HepG2 (cell line): Measurements from ENCODE around the gene SFT2D1. TPM values are rescaled to one million over a fixed set of nuclear protein-coding genes. Genes with fewer than 3 reads are reported as not detected.

Experiments
- CBX2 ChIP-seq, 2 experiments: fragments of 200-600 bp in 1 of 2; sonication (generic); formaldehyde crosslinking in 1 of 2; IDR thresholded peaks; 2 replicates each; pipeline versions ENCODE4 v1.7.0 to v1.8.1; 2018 to 2022; ENCODE audit warnings: low read depth in 2 of 2, low read length in 1 of 2, mild to moderate bottlenecking in 1 of 2, missing genetic modification reagents in 1 of 2
- ETS1 ChIP-seq: sonication (generic); formaldehyde crosslinking; IDR thresholded peaks from 2 replicates; pipeline ENCODE4 v1.4.0; 2020; ENCODE audit warnings: missing genetic modification reagents
- HNF4G ChIP-seq, 2 experiments: sonication (generic) in 1 of 2; formaldehyde crosslinking in 1 of 2; IDR thresholded peaks; 2 replicates each; pipeline versions ENCODE4 v1.4.0 to v1.6.1; 2011 to 2020; ENCODE audit warnings: borderline replicate concordance in 2 of 2, low read depth in 2 of 2, mild to moderate bottlenecking in 2 of 2, low read length in 1 of 2, missing genetic modification reagents in 1 of 2, moderate library complexity in 1 of 2
- KDM4B ChIP-seq: sonication (generic); formaldehyde crosslinking; IDR thresholded peaks from 2 replicates; pipeline ENCODE4 v1.4.0; 2020; ENCODE audit warnings: missing genetic modification reagents
- KLF16 ChIP-seq, 2 experiments: sonication (generic) in 1 of 2; formaldehyde crosslinking in 1 of 2; IDR thresholded peaks; 2 replicates each; pipeline versions ENCODE4 v1.6.1 to v1.8.0; 2016 to 2023; ENCODE audit warnings: missing genetic modification reagents in 2 of 2, missing compliant biosample characterization in 1 of 2
- RCOR2 ChIP-seq: IDR thresholded peaks from 2 replicates; pipeline ENCODE4 v1.6.1; 2016; ENCODE audit warnings: missing biosample characterization, missing genetic modification reagents
- SRSF9 ChIP-seq: fragments of 200-400 bp; formaldehyde crosslinking; IDR thresholded peaks from 2 replicates; pipeline ENCODE4 v1.6.1; 2018; ENCODE audit warnings: borderline replicate concordance, mild to moderate bottlenecking, low read depth, low read length; ENCODE audit not compliant: insufficient read depth, poor library complexity, severe bottlenecking
- TEAD2 ChIP-seq: sonication (generic); formaldehyde crosslinking; IDR thresholded peaks from 2 replicates; pipeline ENCODE4 v1.9.0; 2021; ENCODE audit warnings: missing genetic modification reagents
- TGIF2 ChIP-seq: IDR thresholded peaks from 2 replicates; pipeline ENCODE4 v1.6.1; 2016; ENCODE audit warnings: control low read depth, missing compliant biosample characterization
- UBTF ChIP-seq: sonication (generic); formaldehyde crosslinking; IDR thresholded peaks from 2 replicates; pipeline ENCODE4 v1.4.0; 2020; ENCODE audit warnings: mild to moderate bottlenecking, missing genetic modification reagents
- ZBTB2 ChIP-seq: sonication (generic); formaldehyde crosslinking; IDR thresholded peaks from 2 replicates; pipeline ENCODE4 v1.8.0; 2022; ENCODE audit warnings: low read depth, missing genetic modification reagents
- ZBTB4 ChIP-seq: sonication (generic); formaldehyde crosslinking; IDR thresholded peaks from 2 replicates; pipeline ENCODE4 v1.4.0; 2020; ENCODE audit warnings: missing genetic modification reagents, mild to moderate bottlenecking, borderline replicate concordance
- ZBTB7B ChIP-seq: sonication (generic); formaldehyde crosslinking; IDR thresholded peaks from 2 replicates; pipeline ENCODE4 v1.4.0; 2020; ENCODE audit warnings: missing genetic modification reagents
- ZNF10 ChIP-seq: sonication (generic); formaldehyde crosslinking; IDR thresholded peaks from 2 replicates; pipeline ENCODE4 v1.4.0; 2020; ENCODE audit warnings: mild to moderate bottlenecking, low read depth, missing genetic modification reagents, borderline replicate concordance
- ZNF12 ChIP-seq: sonication (generic); formaldehyde crosslinking; IDR thresholded peaks from 2 replicates; pipeline ENCODE4 v1.5.0; 2020; ENCODE audit warnings: missing genetic modification reagents
- ZNF337 ChIP-seq: sonication (generic); formaldehyde crosslinking; IDR thresholded peaks from 2 replicates; pipeline ENCODE4 v1.5.1; 2020; ENCODE audit warnings: missing genetic modification reagents, low read depth, mild to moderate bottlenecking, borderline replicate concordance
- ZNF496 ChIP-seq: sonication (generic); formaldehyde crosslinking; IDR thresholded peaks from 2 replicates; pipeline ENCODE4 v1.8.1; 2023; ENCODE audit warnings: mild to moderate bottlenecking, moderate library complexity, missing genetic modification reagents; ENCODE audit not compliant: insufficient replicate concordance
- ZNF883 ChIP-seq: sonication (generic); formaldehyde crosslinking; IDR thresholded peaks from 2 replicates; pipeline ENCODE4 v1.5.1; 2020; ENCODE audit warnings: mild to moderate bottlenecking, missing genetic modification reagents; ENCODE audit errors: not compliant biosample characterization
- ZNF891 ChIP-seq: sonication (generic); formaldehyde crosslinking; IDR thresholded peaks from 2 replicates; pipeline ENCODE4 v1.5.0; 2020; ENCODE audit warnings: mild to moderate bottlenecking, missing genetic modification reagents
- polyA plus RNA-seq, 8 experiments: library from polyadenylated mRNA; depleted of rRNA in 3 of 8; stranded (reverse) in 7 of 8; unstranded in 1 of 8; fragments of >200 nt; fragmentation: Illumina TruSeq in 4 of 8; extraction: Trizol in 4 of 8; gene quantifications; 2 replicates each; pipeline versions ENCODE4 v1.2.1 to v1.2.3, GENCODE V29; 2011 to 2016; ENCODE audit warnings: low read depth in 4 of 8, missing spikeins in 1 of 8, mixed read lengths in 1 of 8; ENCODE audit not compliant: insufficient read depth in 1 of 8
- total RNA-seq, 5 experiments: library from RNA; depleted of rRNA; stranded (reverse); fragments of >200 nt; fragmentation: Illumina TruSeq; extraction: Trizol; gene quantifications; 2 replicates each; pipeline ENCODE4 v1.2.3, GENCODE V29; 2016; ENCODE audit warnings: low read depth in 1 of 5

SFT2D1 gene
- total and polyA plus RNA-seq, 2 of the 13 experiments (the other 11 are each of a cell fraction or from before 2014, with no cell fraction given), result 115 to 147 TPM

- TF ChIP-seq TGIF2 (CRISPR knock-in tag) (peak; percentile 84), ZNF496 (CRISPR knock-in tag) (no peak), ETS1 (CRISPR knock-in tag) (peak; percentile 59; the same call in 1 of the 2 replicates), CBX2 (IDR thresholded peaks at IDR 0.05; ENCODE audit: low read depth, low read length) (no peak), CBX2 (CRISPR knock-in tag; IDR thresholded peaks at IDR 0.05; ENCODE audit: low read depth) (0 out of 2 replicates have a peak, but pooled peaks have one; percentile 33), ZNF12 (peak; percentile 87; the same call in 1 of the 2 replicates), ZNF883 (CRISPR knock-in tag) (no peak), KDM4B (CRISPR knock-in tag) (no peak), ZBTB4 (CRISPR knock-in tag) (no peak), HNF4G (IDR thresholded peaks at IDR 0.05; ENCODE audit: borderline replicate concordance, low read depth, low read length) (peak; percentile 55), HNF4G (CRISPR knock-in tag; IDR thresholded peaks at IDR 0.05; ENCODE audit: borderline replicate concordance, low read depth) (0 out of 2 replicates have a peak, but pooled peaks have one; percentile 54), TEAD2 (CRISPR knock-in tag) (no peak), SRSF9 (no peak), KLF16 (CRISPR knock-in tag; IDR thresholded peaks at IDR 0.05) (peak in 1 of 2 experiments; percentile 58; a peak in 1 of 4 replicates), ZNF891 (no peak), ZNF337 (peak; percentile 95; the same call in 1 of the 2 replicates), UBTF (CRISPR knock-in tag) (peak; percentile 55; the same call in 1 of the 2 replicates), ZBTB2 (no peak), ZBTB7B (CRISPR knock-in tag) (no peak; the same call in 1 of the 2 replicates), RCOR2 (peak; percentile 83), ZNF10 (no peak)
These were observed 45.4 kb upstream of the SFT2D1 start (continued) for GRCh38 chr6:166387642-166388289.
